Measurements from ENCODE around the gene ZFAND6.

ZFAND6 gene

GRCh38 chr15:80163897-80164296, 104.4 kb downstream of the ZFAND6 start:
- no peak for DNase-seq (ENCODE audit: extremely low spot score)
- CTCF ChIA-PET: no interaction called here
- TF ChIP-seq HDGF (IDR thresholded peaks at IDR 0.05; ENCODE audit: borderline replicate concordance): no peak
- no peak for TF ChIP-seq L3MBTL2 (conservative IDR thresholded peaks at IDR 0.05)
- TF ChIP-seq FOXK2 (IDR thresholded peaks at IDR 0.05): no peak
- TF ChIP-seq SUZ12 (IDR thresholded peaks at IDR 0.05): no peak
- no peak for TF ChIP-seq CTBP1 (IDR thresholded peaks at IDR 0.05; ENCODE audit: borderline replicate concordance)
- no peak for TF ChIP-seq NFRKB (IDR thresholded peaks at IDR 0.05)
- TF ChIP-seq ELF4 (IDR thresholded peaks at IDR 0.05): no peak
- no peak for TF ChIP-seq FOXM1 (IDR thresholded peaks at IDR 0.05; ENCODE audit: borderline replicate concordance)
- POLR2A ChIA-PET: no interaction called here

- no peak for TF ChIP-seq NFRKB (IDR thresholded peaks at IDR 0.05)
- no peak for TF ChIP-seq FOXK2 (IDR thresholded peaks at IDR 0.05)
- TF ChIP-seq LEF1 (IDR thresholded peaks at IDR 0.05; ENCODE audit: borderline replicate concordance): no peak
- TF ChIP-seq ELF4 (IDR thresholded peaks at IDR 0.05): no peak
- TF ChIP-seq ARNT (IDR thresholded peaks at IDR 0.05): no peak
- TF ChIP-seq PKNOX1 (IDR thresholded peaks at IDR 0.05): no peak
- no peak for TF ChIP-seq TARDBP (IDR thresholded peaks at IDR 0.05)
- TF ChIP-seq FOXA1 (IDR thresholded peaks at IDR 0.05): no peak
- TF ChIP-seq FOXM1 (IDR thresholded peaks at IDR 0.05; ENCODE audit: borderline replicate concordance): no peak
- no peak for TF ChIP-seq CTBP1 (IDR thresholded peaks at IDR 0.05; ENCODE audit: borderline replicate concordance)
- no peak for TF ChIP-seq HDGF (IDR thresholded peaks at IDR 0.05; ENCODE audit: borderline replicate concordance)
- TF ChIP-seq ZNF384 (IDR thresholded peaks at IDR 0.05): no peak
- no peak for TF ChIP-seq SP1 (IDR thresholded peaks at IDR 0.05)
- ChIA-PET CTCF (no interaction called here), POLR2A (interaction anchor here (1.2 kb wide), 1 partner anchor 108 kb away, joined by 4 read pairs; the partner anchor contains the start of gene ZFAND6)
- DNase-seq (ENCODE audit: extremely low spot score): no peak
Measured at GRCh38 chr15:80167936-80168335, 108.5 kb downstream of the ZFAND6 start.

GRCh38 chr15:80168421-80168820, 108.9 kb downstream of the ZFAND6 start:
- ChIA-PET CTCF (no interaction called here), POLR2A (interaction anchor here (1.2 kb wide), 1 partner anchor 109 kb away, joined by 4 read pairs; the partner anchor contains the start of gene ZFAND6)
- no peak for DNase-seq (ENCODE audit: extremely low spot score)
- TF ChIP-seq SUZ12 (IDR thresholded peaks at IDR 0.05): no peak
- TF ChIP-seq ZNF384 (IDR thresholded peaks at IDR 0.05): no peak
- no peak for TF ChIP-seq NFRKB (IDR thresholded peaks at IDR 0.05)
- TF ChIP-seq BHLHE40 (IDR thresholded peaks at IDR 0.05; ENCODE audit: borderline replicate concordance): no peak
- TF ChIP-seq ARNT (IDR thresholded peaks at IDR 0.05): no peak
- no peak for TF ChIP-seq TARDBP (IDR thresholded peaks at IDR 0.05)
- TF ChIP-seq L3MBTL2 (conservative IDR thresholded peaks at IDR 0.05): no peak
- no peak for TF ChIP-seq HDGF (IDR thresholded peaks at IDR 0.05; ENCODE audit: borderline replicate concordance)
- TF ChIP-seq CTBP1 (IDR thresholded peaks at IDR 0.05; ENCODE audit: borderline replicate concordance): no peak

- DNase-seq (ENCODE audit: extremely low spot score): no peak
- POLR2A ChIA-PET: no interaction called here
- CTCF ChIA-PET: no interaction called here
- no peak for TF ChIP-seq CTBP1 (IDR thresholded peaks at IDR 0.05; ENCODE audit: borderline replicate concordance)
- TF ChIP-seq HDGF (IDR thresholded peaks at IDR 0.05; ENCODE audit: borderline replicate concordance): no peak
- TF ChIP-seq NFRKB (IDR thresholded peaks at IDR 0.05): no peak
- no peak for TF ChIP-seq PKNOX1 (IDR thresholded peaks at IDR 0.05)
- TF ChIP-seq TARDBP (IDR thresholded peaks at IDR 0.05): no peak
- no peak for TF ChIP-seq L3MBTL2 (conservative IDR thresholded peaks at IDR 0.05)
- TF ChIP-seq FOXM1 (IDR thresholded peaks at IDR 0.05; ENCODE audit: borderline replicate concordance): no peak
- TF ChIP-seq SUZ12 (IDR thresholded peaks at IDR 0.05): no peak
- TF ChIP-seq LEF1 (IDR thresholded peaks at IDR 0.05; ENCODE audit: borderline replicate concordance): no peak
- no peak for TF ChIP-seq SP1 (IDR thresholded peaks at IDR 0.05)
- no peak for TF ChIP-seq ARNT (IDR thresholded peaks at IDR 0.05)
- TF ChIP-seq ZNF384 (IDR thresholded peaks at IDR 0.05): no peak
- no peak for TF ChIP-seq ELF4 (IDR thresholded peaks at IDR 0.05)
- TF ChIP-seq BHLHE40 (IDR thresholded peaks at IDR 0.05; ENCODE audit: borderline replicate concordance): no peak
- TF ChIP-seq FOXA1 (IDR thresholded peaks at IDR 0.05): no peak
- TF ChIP-seq FOXK2 (IDR thresholded peaks at IDR 0.05): no peak
Measured at GRCh38 chr15:80169768-80170357, 110.4 kb downstream of the ZFAND6 start.

- CTCF ChIA-PET: no interaction called here
- TF ChIP-seq CTBP1 (IDR thresholded peaks at IDR 0.05; ENCODE audit: borderline replicate concordance): no peak
- no peak for TF ChIP-seq ELF4 (IDR thresholded peaks at IDR 0.05)
- TF ChIP-seq L3MBTL2 (conservative IDR thresholded peaks at IDR 0.05): no peak
- TF ChIP-seq FOXA1 (IDR thresholded peaks at IDR 0.05): no peak
- TF ChIP-seq PKNOX1 (IDR thresholded peaks at IDR 0.05): no peak
- DNase-seq (ENCODE audit: extremely low spot score): no peak
- POLR2A ChIA-PET: no interaction called here
Measured at GRCh38 chr15:80170596-80170995, 111.1 kb downstream of the ZFAND6 start.

GRCh38 chr15:80171787-80172186, 112.3 kb downstream of the ZFAND6 start:
- DNase-seq (ENCODE audit: extremely low spot score): no peak
- TF ChIP-seq FOXM1 (IDR thresholded peaks at IDR 0.05; ENCODE audit: borderline replicate concordance) (no peak), BHLHE40 (IDR thresholded peaks at IDR 0.05; ENCODE audit: borderline replicate concordance) (no peak), SP1 (IDR thresholded peaks at IDR 0.05) (no peak), FOXK2 (IDR thresholded peaks at IDR 0.05) (no peak), HDGF (IDR thresholded peaks at IDR 0.05; ENCODE audit: borderline replicate concordance) (no peak), NFRKB (IDR thresholded peaks at IDR 0.05) (no peak), SUZ12 (IDR thresholded peaks at IDR 0.05) (no peak), ZNF384 (IDR thresholded peaks at IDR 0.05) (no peak), CTBP1 (IDR thresholded peaks at IDR 0.05; ENCODE audit: borderline replicate concordance) (no peak), ARNT (IDR thresholded peaks at IDR 0.05) (no peak), ELF4 (IDR thresholded peaks at IDR 0.05) (no peak), TARDBP (IDR thresholded peaks at IDR 0.05) (no peak), L3MBTL2 (conservative IDR thresholded peaks at IDR 0.05) (no peak), LEF1 (IDR thresholded peaks at IDR 0.05; ENCODE audit: borderline replicate concordance) (no peak), FOXA1 (IDR thresholded peaks at IDR 0.05) (no peak), PKNOX1 (IDR thresholded peaks at IDR 0.05) (no peak)
- ChIA-PET CTCF (interaction anchor here (1.6 kb wide), 1 partner anchor 108 kb away, joined by 4 read pairs; no protein-coding TSS in a partner anchor), POLR2A (no interaction called here)

All from HEK293T (cell line).